ENCODE data around the gene ODAM. TPM values are rescaled to one million over a fixed set of nuclear protein-coding genes. Genes with fewer than 3 reads are reported as not detected.

Gene ODAM
- polyA plus RNA-seq (2012; ENCODE audit: low read depth, missing spikeins), result not detected

GRCh38 chr4:70195425-70195824 is at the start of gene ODAM:
TSS of gene ODAM (plus strand) at chr4:70195725. CDS start at chr4:70196544, 819 bp downstream.
- DNase-seq (ENCODE audit: insufficient read length, low spot score) (no peak), FAIRE-seq (no peak)
- TF ChIP-seq TAF1 (IDR thresholded peaks at IDR 0.05; ENCODE audit: low read depth, low read length) (no peak), POLR2AphosphoS5 (IDR thresholded peaks at IDR 0.05; ENCODE audit: low read depth, low read length) (no peak), POLR2A (IDR thresholded peaks at IDR 0.05; ENCODE audit: low read depth, low read length) (no peak), PAX5 (IDR thresholded peaks at IDR 0.05; ENCODE audit: insufficient read depth, low read length, severe bottlenecking) (no peak), SPI1 (IDR thresholded peaks at IDR 0.05; ENCODE audit: low read depth, low read length) (no peak), POU2F2 (IDR thresholded peaks at IDR 0.05; ENCODE audit: low read depth, low read length) (no peak)

DNA sequence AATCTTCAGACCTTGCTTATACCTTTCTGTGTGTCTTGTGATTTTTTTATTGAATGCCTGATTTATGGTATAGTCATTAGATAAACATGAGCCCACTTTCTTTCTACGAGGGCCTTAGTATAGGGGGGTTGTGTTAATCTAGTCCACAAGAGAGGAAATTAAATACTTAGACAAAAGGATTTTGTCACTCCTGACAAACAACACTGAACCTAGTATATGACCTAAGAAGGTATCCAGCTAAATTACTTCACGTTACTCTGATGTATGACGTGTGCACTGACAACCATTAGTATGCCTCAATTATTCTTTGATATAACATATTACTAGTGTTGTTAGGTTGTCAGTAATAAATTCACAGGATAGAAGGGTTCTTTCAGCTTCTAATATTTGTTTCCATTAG is 44.3 kb upstream of the ODAM start:
- FAIRE-seq (no peak), DNase-seq (ENCODE audit: insufficient read length, low spot score) (no peak)
- TF ChIP-seq POU2F2 (IDR thresholded peaks at IDR 0.05; ENCODE audit: low read depth, low read length) (no peak), TAF1 (IDR thresholded peaks at IDR 0.05; ENCODE audit: low read depth, low read length) (no peak), SPI1 (IDR thresholded peaks at IDR 0.05; ENCODE audit: low read depth, low read length) (no peak), POLR2AphosphoS5 (IDR thresholded peaks at IDR 0.05; ENCODE audit: low read depth, low read length) (no peak), POLR2A (IDR thresholded peaks at IDR 0.05; ENCODE audit: low read depth, low read length) (no peak), PAX5 (IDR thresholded peaks at IDR 0.05; ENCODE audit: insufficient read depth, low read length, severe bottlenecking) (no peak)

GRCh38 chr4:70152088-70152487 is 43.4 kb upstream of the ODAM start:
- no peak for TF ChIP-seq POLR2AphosphoS5 (IDR thresholded peaks at IDR 0.05; ENCODE audit: low read depth, low read length)
- TF ChIP-seq SPI1 (IDR thresholded peaks at IDR 0.05; ENCODE audit: low read depth, low read length), result no peak
- TF ChIP-seq TAF1 (IDR thresholded peaks at IDR 0.05; ENCODE audit: low read depth, low read length), result no peak
- no peak for TF ChIP-seq POLR2A (IDR thresholded peaks at IDR 0.05; ENCODE audit: low read depth, low read length)
- TF ChIP-seq PAX5 (IDR thresholded peaks at IDR 0.05; ENCODE audit: insufficient read depth, low read length, severe bottlenecking), result no peak
- no peak for TF ChIP-seq POU2F2 (IDR thresholded peaks at IDR 0.05; ENCODE audit: low read depth, low read length)
- DNase-seq (ENCODE audit: insufficient read length, low spot score) (no peak), FAIRE-seq (no peak)

DNA sequence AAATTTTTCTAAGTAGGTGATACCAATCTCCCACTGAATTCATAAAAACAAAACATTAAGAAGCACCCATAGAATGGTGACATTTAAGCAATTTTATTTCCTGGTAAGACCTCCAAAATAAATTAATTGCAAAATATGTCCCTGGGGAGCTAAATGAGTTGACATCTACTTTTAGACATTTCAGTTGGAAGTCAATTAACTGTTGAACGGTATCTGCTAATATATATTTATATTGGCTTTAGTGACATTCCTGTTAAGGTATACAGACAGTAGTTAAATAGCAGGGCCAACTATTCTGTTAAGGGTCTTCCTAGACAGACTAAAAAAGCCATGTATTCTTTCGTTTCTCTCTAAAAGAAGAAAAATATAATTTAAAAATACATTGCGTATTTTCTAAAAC is 41.6 kb upstream of the ODAM start, which contains the start of gene PRR27:
PRR27 (plus strand) TSS at position 301 of the 400 bp plus-strand sequence. CDS start 139 bp downstream, outside the sequence.
- no peak for FAIRE-seq
- TF ChIP-seq PAX5 (IDR thresholded peaks at IDR 0.05; ENCODE audit: insufficient read depth, low read length, severe bottlenecking), result no peak
- DNase-seq (ENCODE audit: insufficient read length, low spot score), result no peak

DNA sequence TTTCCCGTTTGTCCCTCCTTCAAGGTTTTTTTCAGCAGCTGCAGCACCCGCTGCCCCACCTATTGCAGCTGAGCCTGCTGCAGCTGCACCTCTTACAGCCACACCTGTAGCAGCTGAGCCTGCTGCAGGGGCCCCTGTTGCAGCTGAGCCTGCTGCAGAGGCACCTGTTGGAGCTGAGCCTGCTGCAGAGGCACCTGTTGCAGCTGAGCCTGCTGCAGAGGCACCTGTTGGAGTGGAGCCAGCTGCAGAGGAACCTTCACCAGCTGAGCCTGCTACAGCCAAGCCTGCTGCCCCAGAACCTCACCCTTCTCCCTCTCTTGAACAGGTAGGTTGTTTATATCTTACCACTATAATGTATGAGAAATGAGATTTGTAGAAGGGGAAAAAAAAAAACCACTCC is 36.9 kb upstream of the ODAM start:
- DNase-seq (ENCODE audit: insufficient read length, low spot score) (no peak), FAIRE-seq (no peak)
- TF ChIP-seq TAF1 (IDR thresholded peaks at IDR 0.05; ENCODE audit: low read depth, low read length), result no peak
- TF ChIP-seq PAX5 (IDR thresholded peaks at IDR 0.05; ENCODE audit: insufficient read depth, low read length, severe bottlenecking), result no peak
- TF ChIP-seq POLR2AphosphoS5 (IDR thresholded peaks at IDR 0.05; ENCODE audit: low read depth, low read length), result no peak
- no peak for TF ChIP-seq SPI1 (IDR thresholded peaks at IDR 0.05; ENCODE audit: low read depth, low read length)
- no peak for TF ChIP-seq POU2F2 (IDR thresholded peaks at IDR 0.05; ENCODE audit: low read depth, low read length)
- no peak for TF ChIP-seq POLR2A (IDR thresholded peaks at IDR 0.05; ENCODE audit: low read depth, low read length)

- FAIRE-seq (no peak), DNase-seq (ENCODE audit: insufficient read length, low spot score) (no peak)
- TF ChIP-seq POLR2A (IDR thresholded peaks at IDR 0.05; ENCODE audit: low read depth, low read length) (no peak), TAF1 (IDR thresholded peaks at IDR 0.05; ENCODE audit: low read depth, low read length) (no peak), POU2F2 (IDR thresholded peaks at IDR 0.05; ENCODE audit: low read depth, low read length) (no peak), PAX5 (IDR thresholded peaks at IDR 0.05; ENCODE audit: insufficient read depth, low read length, severe bottlenecking) (no peak), SPI1 (IDR thresholded peaks at IDR 0.05; ENCODE audit: low read depth, low read length) (no peak), POLR2AphosphoS5 (IDR thresholded peaks at IDR 0.05; ENCODE audit: low read depth, low read length) (no peak)
These were observed 18.4 kb upstream of the ODAM start for GRCh38 chr4:70177090-70177489.

- FAIRE-seq (no peak), DNase-seq (ENCODE audit: insufficient read length, low spot score) (no peak)
- TF ChIP-seq PAX5 (IDR thresholded peaks at IDR 0.05; ENCODE audit: insufficient read depth, low read length, severe bottlenecking) (no peak), TAF1 (IDR thresholded peaks at IDR 0.05; ENCODE audit: low read depth, low read length) (no peak), POLR2A (IDR thresholded peaks at IDR 0.05; ENCODE audit: low read depth, low read length) (no peak), SPI1 (IDR thresholded peaks at IDR 0.05; ENCODE audit: low read depth, low read length) (no peak)
These were observed 17.4 kb upstream of the ODAM start for GRCh38 chr4:70178075-70178660.

DNA sequence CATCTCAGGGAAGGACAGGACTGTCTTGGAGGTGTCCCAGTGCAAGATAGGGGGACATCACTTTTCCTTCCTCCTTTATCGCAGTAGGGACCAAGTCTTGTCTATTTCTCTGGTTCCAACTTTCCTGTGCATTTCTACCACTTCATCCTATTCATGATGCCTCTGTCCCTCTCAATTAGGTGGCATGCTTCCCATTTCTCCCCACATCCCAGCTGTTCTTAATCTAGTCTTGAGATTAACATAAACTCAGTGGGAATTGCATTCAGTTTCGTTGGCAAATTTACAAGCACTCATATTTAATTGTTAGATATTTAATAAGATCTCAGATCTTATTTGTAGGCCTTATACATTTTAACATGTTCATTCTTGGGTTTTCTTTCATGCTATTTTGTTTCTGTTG is 15.7 kb upstream of the ODAM start:
- no peak for FAIRE-seq
- TF ChIP-seq POLR2A (IDR thresholded peaks at IDR 0.05; ENCODE audit: low read depth, low read length) (no peak), SPI1 (IDR thresholded peaks at IDR 0.05; ENCODE audit: low read depth, low read length) (no peak), TAF1 (IDR thresholded peaks at IDR 0.05; ENCODE audit: low read depth, low read length) (no peak), PAX5 (IDR thresholded peaks at IDR 0.05; ENCODE audit: insufficient read depth, low read length, severe bottlenecking) (no peak), POLR2AphosphoS5 (IDR thresholded peaks at IDR 0.05; ENCODE audit: low read depth, low read length) (no peak), POU2F2 (IDR thresholded peaks at IDR 0.05; ENCODE audit: low read depth, low read length) (no peak)
- no peak for DNase-seq (ENCODE audit: insufficient read length, low spot score)

GRCh38 chr4:70181864-70182263 is 13.7 kb upstream of the ODAM start:
- DNase-seq (ENCODE audit: insufficient read length, low spot score) (no peak), FAIRE-seq (no peak)
- TF ChIP-seq POLR2AphosphoS5 (IDR thresholded peaks at IDR 0.05; ENCODE audit: low read depth, low read length), result no peak
- no peak for TF ChIP-seq SPI1 (IDR thresholded peaks at IDR 0.05; ENCODE audit: low read depth, low read length)
- no peak for TF ChIP-seq POU2F2 (IDR thresholded peaks at IDR 0.05; ENCODE audit: low read depth, low read length)
- TF ChIP-seq TAF1 (IDR thresholded peaks at IDR 0.05; ENCODE audit: low read depth, low read length), result no peak
- no peak for TF ChIP-seq PAX5 (IDR thresholded peaks at IDR 0.05; ENCODE audit: insufficient read depth, low read length, severe bottlenecking)
- TF ChIP-seq POLR2A (IDR thresholded peaks at IDR 0.05; ENCODE audit: low read depth, low read length), result no peak

Data from GM12891 (cell line).